HL-60 (cell line): Measurements from ENCODE around the gene CDC42BPA.

Source experiments
- DNase-seq, 2 experiments: peaks; one replicate each; pipeline ENCODE4 v3.0.0-alpha.2; 2010 to 2020; ENCODE audit warnings: low read depth in 1 of 2, low spot score in 1 of 2
- H3K27ac ChIP-seq: fragments of 250-450 bp; sonication (Bioruptor Pico); replicated peaks from 2 replicates; pipeline ENCODE4 v1.5.1; 2020; ENCODE audit warnings: mild to moderate bottlenecking, moderate library complexity
- H3K27me3 ChIP-seq: fragments of 250-450 bp; sonication (Bioruptor Pico); 2 replicates; pipeline ENCODE4 v1.5.1; 2021; ENCODE audit warnings: mild to moderate bottlenecking, moderate library complexity; ENCODE audit not compliant: insufficient read depth, poor library complexity, severe bottlenecking
- H3K4me3 ChIP-seq: replicated peaks from 2 replicates; pipeline ENCODE4 v1.5.1; 2011; ENCODE audit warnings: mild to moderate bottlenecking, control low read depth, low read length; ENCODE audit not compliant: insufficient read depth
- CTCF ChIP-seq: IDR thresholded peaks from one replicate; pipeline ENCODE4 v1.5.1; 2011; ENCODE audit warnings: low read length, control low read depth, inconsistent platforms; ENCODE audit not compliant: insufficient read depth
- GABPA ChIP-seq: IDR thresholded peaks from 2 replicates; pipeline ENCODE4 v1.6.1; 2012; ENCODE audit warnings: low read depth
- POLR2AphosphoS5 ChIP-seq: IDR thresholded peaks from 2 replicates; pipeline ENCODE4 v1.6.1; 2012; ENCODE audit warnings: low read depth
- SPI1 ChIP-seq: IDR thresholded peaks from 2 replicates; pipeline ENCODE4 v1.6.1; 2012; ENCODE audit warnings: low read depth, mild to moderate bottlenecking, borderline replicate concordance
- TF ChIP-seq, protein P1 (sequence below): IDR thresholded peaks from 2 replicates; pipeline ENCODE4 v1.6.1; 2012; ENCODE audit warnings: low read depth; ENCODE audit not compliant: insufficient replicate concordance

The CDC42BPA gene

GRCh38 chr1:226976276-226976977, 341.9 kb downstream of the CDC42BPA start:
- TF ChIP-seq, protein P1, sequence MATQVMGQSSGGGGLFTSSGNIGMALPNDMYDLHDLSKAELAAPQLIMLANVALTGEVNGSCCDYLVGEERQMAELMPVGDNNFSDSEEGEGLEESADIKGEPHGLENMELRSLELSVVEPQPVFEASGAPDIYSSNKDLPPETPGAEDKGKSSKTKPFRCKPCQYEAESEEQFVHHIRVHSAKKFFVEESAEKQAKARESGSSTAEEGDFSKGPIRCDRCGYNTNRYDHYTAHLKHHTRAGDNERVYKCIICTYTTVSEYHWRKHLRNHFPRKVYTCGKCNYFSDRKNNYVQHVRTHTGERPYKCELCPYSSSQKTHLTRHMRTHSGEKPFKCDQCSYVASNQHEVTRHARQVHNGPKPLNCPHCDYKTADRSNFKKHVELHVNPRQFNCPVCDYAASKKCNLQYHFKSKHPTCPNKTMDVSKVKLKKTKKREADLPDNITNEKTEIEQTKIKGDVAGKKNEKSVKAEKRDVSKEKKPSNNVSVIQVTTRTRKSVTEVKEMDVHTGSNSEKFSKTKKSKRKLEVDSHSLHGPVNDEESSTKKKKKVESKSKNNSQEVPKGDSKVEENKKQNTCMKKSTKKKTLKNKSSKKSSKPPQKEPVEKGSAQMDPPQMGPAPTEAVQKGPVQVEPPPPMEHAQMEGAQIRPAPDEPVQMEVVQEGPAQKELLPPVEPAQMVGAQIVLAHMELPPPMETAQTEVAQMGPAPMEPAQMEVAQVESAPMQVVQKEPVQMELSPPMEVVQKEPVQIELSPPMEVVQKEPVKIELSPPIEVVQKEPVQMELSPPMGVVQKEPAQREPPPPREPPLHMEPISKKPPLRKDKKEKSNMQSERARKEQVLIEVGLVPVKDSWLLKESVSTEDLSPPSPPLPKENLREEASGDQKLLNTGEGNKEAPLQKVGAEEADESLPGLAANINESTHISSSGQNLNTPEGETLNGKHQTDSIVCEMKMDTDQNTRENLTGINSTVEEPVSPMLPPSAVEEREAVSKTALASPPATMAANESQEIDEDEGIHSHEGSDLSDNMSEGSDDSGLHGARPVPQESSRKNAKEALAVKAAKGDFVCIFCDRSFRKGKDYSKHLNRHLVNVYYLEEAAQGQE = no peak
- TF ChIP-seq SPI1 (no peak), GABPA (no peak), CTCF (no peak), POLR2AphosphoS5 (no peak)
- no peak overlapping the region for H3K27ac ChIP-seq
- no peak overlapping the region for H3K4me3 ChIP-seq
- no peak for DNase-seq
- H3K27me3 ChIP-seq = no peaks in the 10 kb centered on the region

DNA sequence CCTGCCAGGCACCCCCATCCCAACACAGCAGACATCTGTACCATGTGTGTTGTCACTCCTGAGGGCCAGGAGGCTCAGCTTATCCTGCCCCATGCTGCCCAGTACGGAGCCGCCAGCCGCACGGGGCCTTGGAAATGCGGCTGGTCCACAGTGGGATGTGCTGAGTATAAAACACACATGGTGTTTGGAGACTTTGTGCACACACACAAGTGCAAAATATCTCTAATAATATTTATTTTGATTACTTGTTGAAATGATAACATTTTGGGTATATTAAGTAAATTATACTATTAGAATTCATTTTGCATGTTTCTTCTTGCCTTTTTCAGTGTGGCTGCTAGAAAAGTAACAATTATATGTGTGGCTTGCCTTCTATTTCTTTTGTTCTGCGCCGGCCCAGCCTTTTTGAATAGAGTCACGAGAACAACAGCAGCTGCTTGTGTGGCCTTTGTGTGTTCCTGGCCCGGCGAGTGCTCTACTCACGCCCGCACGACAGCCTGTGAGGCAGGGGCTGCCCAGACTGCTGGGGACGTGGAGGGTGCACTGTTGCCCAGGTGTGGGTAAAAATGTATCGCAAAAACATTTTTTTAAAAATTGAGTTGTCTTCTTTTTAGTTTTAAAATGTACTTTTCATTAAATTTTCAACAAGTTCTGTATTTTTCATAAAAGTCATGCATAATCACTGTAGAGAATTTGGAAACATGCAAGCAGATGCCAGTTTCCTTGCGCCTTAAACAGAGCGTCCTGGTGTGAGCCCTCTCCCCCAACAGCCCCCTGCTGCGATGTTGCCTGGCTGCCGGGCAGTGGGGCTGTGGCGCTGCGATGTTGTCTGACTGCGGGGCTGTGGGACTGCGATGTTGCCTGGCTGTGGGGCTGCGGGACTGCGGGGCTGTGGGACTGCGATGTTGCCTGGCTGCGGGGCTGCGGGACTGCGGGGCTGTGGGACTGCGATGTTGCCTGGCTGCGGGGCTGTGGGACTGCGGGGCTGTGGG, 342.7 kb downstream of the CDC42BPA start:
- TF ChIP-seq SPI1 (no peak), GABPA (no peak), CTCF (no peak), POLR2AphosphoS5 (no peak)
- TF ChIP-seq, protein P1 = no peak
- no peak for DNase-seq

DNA sequence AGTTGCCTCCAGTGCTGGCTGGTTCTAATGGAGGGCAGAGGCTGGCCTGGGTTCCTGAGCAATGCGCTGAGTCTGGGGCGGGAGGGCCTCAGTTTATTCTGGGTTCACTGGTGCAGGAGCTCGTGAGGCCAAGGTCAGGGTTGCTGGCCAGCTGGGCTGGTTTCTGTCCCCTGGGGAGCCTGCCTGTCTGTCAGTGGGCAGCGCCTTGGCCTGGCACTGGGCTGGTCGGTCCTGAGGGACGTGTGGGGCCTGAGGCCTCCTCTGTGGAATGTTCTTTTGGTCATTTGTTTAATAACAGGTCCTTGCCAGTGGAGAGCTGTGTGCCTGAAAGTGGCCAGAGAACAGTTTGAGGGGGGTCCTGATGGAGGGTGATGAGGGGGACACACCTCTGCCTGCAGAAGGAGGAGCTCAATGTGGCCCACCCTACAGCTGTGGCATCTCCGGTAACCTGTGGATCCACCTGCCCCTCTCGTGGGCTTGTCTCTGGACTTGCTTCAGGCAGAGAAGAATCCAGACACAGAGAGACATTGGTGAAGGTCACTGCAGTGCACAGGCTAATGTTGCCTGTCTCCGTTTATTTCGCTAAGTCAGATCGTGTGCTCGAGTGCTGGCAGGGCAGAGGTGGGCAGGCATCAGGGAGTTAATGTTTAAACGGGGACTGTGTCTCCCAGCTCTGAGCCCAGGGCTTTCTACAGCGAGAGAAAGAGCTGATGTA, 343.6 kb downstream of the CDC42BPA start:
- no peaks in the 10 kb centered on the region for H3K27me3 ChIP-seq
- no peak overlapping the region for H3K4me3 ChIP-seq
- DNase-seq = no peak
- no peak overlapping the region for H3K27ac ChIP-seq
- TF ChIP-seq, protein P1 = no peak
- TF ChIP-seq CTCF = no peak
- TF ChIP-seq POLR2AphosphoS5 = no peak
- no peak for TF ChIP-seq SPI1
- no peak for TF ChIP-seq GABPA

More for the DNA sequence above, 342.7 kb downstream of the CDC42BPA start:
- H3K4me3 ChIP-seq = no peak overlapping the region
- no peak overlapping the region for H3K27ac ChIP-seq
- H3K27me3 ChIP-seq = no peaks in the 10 kb centered on the region
